Ovary (tissue), 9 donors: ENCODE data around the gene GRK2. TPM values are rescaled to one million over a fixed set of nuclear protein-coding genes. Genes with fewer than 3 reads are reported as not detected.
"Not testable (repeated sequence)": the region's sequence is repeated elsewhere in the genome, so short reads cannot be mapped to it uniquely, and the experiment has no call there.

Experiments used
- DNase-seq, 5 donors: peaks; one replicate each; pipeline ENCODE4 v3.0.0-alpha.2; 2019 to 2020
- H3K27ac ChIP-seq, 2 donors: fragments of 200-600 bp; one replicate each; pipeline versions ENCODE4 v1.5.1 to v1.8.0; 2019 to 2022
- H3K27me3 ChIP-seq: fragments of 200-600 bp; one replicate; pipeline ENCODE4 v1.8.0; 2022
- H3K36me3 ChIP-seq: fragments of 200-600 bp; sonication (generic); one replicate; pipeline ENCODE4 v1.5.1; 2019
- H3K4me1 ChIP-seq: one replicate; pipeline ENCODE4 v1.8.1; 2013; ENCODE audit warnings: mild to moderate bottlenecking, moderate library complexity; ENCODE audit not compliant: insufficient read depth
- H3K4me3 ChIP-seq: fragments of 200-600 bp; sonication (generic); one replicate; pipeline ENCODE4 v1.5.1; 2017
- H3K9me3 ChIP-seq, 2 donors: fragments of 200-600 bp in 1 of 2; sonication (generic) in 1 of 2; one replicate each; pipeline versions ENCODE4 v1.5.1 to v1.8.1; 2013 to 2019; ENCODE audit warnings: mild to moderate bottlenecking in 1 of 2, moderate library complexity in 1 of 2
- EP300 ChIP-seq: sonication (generic); formaldehyde crosslinking; IDR thresholded peaks from one replicate; pipeline ENCODE4 v1.6.1; 2017; ENCODE audit warnings: antibody characterized with exemption
- POLR2A ChIP-seq: fragments of 450-650 bp; IDR thresholded peaks from one replicate; pipeline ENCODE4 v1.6.1; 2017; ENCODE audit warnings: antibody characterized with exemption, mild to moderate bottlenecking, moderate library complexity
- WGBS, 3 donors: extraction: QIAGEN DNeasy Blood & Tissue Kit in 1 of 3; methylation state at CpG; one replicate each; pipeline versions ENCODE4 v1.1.5 to v1.1.7; 2013 to 2017; 5-methylcytosine and 5-hydroxymethylcytosine counted together
- intact Hi-C, 4 donors: fragments of 100-400 bp; cut with DNase I; formaldehyde crosslinking; loops; one replicate each; pipeline versions ENCODE4 v1.11.0 to v1.15.1; 2022 to 2023
- polyA plus RNA-seq, 2 donors: library from polyadenylated mRNA; stranded (reverse); fragments of 200-250 nt in 1 of 2; fragments of 350-450 nt in 1 of 2; fragmentation: Illumina TruSeq in 1 of 2; extraction: RNeasy Lipid Tissue Mini Kit (QIAGEN cat#74804) in 1 of 2; gene quantifications; one replicate each; pipeline ENCODE4 v1.2.3, GENCODE V29; 2013 to 2014
- total RNA-seq, 7 donors: library from RNA; depleted of rRNA in 2 of 7; stranded (reverse); fragments of >200 nt in 2 of 7; fragmentation: NEBNext Ultra II Directional in 3 of 7; extraction: Animal tissue kit (Norgen Biotek cat#: 25700) in 3 of 7; gene quantifications; one replicate each; pipeline versions ENCODE4 v1.1.0 to v1.2.4, GENCODE V29; 2016 to 2023
- TF ChIP-seq, protein P1 (sequence below), 3 donors: fragments of 450-650 bp in 2 of 3; fragments of 200-600 bp in 1 of 3; IDR thresholded peaks; one replicate each; pipeline versions ENCODE4 v1.5.1 to v1.8.0; 2016 to 2022; ENCODE audit warnings: antibody characterized with exemption in 3 of 3, mild to moderate bottlenecking in 1 of 3
- donor health status: DM: no; HTN: no; CAD: no; lungs with moderate emphysema.
- donor health status: DM: no; HTN: no; CAD: no.
- donor health status: Bipolar disorder and iron deficiency.
- donor health status: DM: yes; HTN: yes; CAD: no.
- donor health status: DM: no; HTN: no; CAD: no.
- donor health status: DM: yes; HTN: yes; CAD: no.

Gene GRK2
- total and polyA plus RNA-seq, 9 donors: 21.5 to 58.1 (median 40.5) TPM

DNA sequence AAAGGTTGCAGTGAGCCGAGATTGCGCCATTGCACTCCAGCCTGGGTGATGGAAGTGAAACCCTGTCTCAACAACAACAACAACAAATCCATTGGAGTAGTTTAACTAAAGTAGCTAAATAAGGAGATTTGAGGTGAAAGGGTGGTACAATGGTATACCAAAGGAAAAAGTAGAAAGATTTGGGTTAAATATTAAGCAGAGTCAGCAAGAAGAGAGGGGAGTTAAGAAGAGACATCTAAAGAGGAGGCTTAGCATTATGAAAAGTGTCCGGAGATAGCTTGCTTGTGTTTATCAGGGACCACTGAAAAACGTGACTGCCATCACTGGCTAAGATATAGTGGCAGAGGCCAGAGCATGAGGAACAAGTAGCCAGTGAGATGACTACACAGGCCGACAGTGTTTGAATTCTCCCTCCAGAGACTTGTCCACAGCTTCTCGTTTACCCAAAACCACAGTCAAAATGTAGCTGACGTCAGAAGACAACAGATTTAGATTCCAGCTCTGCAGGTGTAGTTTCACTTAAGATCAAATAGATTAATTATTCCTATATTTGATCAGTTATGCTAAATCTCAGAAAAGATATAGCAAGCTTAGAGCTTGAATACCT lies 32.6 kb upstream of the GRK2 start:
- TF ChIP-seq, protein P1, sequence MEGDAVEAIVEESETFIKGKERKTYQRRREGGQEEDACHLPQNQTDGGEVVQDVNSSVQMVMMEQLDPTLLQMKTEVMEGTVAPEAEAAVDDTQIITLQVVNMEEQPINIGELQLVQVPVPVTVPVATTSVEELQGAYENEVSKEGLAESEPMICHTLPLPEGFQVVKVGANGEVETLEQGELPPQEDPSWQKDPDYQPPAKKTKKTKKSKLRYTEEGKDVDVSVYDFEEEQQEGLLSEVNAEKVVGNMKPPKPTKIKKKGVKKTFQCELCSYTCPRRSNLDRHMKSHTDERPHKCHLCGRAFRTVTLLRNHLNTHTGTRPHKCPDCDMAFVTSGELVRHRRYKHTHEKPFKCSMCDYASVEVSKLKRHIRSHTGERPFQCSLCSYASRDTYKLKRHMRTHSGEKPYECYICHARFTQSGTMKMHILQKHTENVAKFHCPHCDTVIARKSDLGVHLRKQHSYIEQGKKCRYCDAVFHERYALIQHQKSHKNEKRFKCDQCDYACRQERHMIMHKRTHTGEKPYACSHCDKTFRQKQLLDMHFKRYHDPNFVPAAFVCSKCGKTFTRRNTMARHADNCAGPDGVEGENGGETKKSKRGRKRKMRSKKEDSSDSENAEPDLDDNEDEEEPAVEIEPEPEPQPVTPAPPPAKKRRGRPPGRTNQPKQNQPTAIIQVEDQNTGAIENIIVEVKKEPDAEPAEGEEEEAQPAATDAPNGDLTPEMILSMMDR (IDR thresholded peaks at IDR 0.05): no peak
- TF ChIP-seq POLR2A: no peak
- TF ChIP-seq EP300: no peak
- no peaks in the 10 kb centered on the region for H3K9me3 ChIP-seq
- H3K27ac ChIP-seq: no peak overlapping the region
- no peak overlapping the region for H3K4me3 ChIP-seq
- no peaks in the 10 kb centered on the region for H3K4me1 ChIP-seq
- WGBS, 3 donors: 77 to 87% (median 77%) methylated on average over 7 of the region's 7 CpGs
- DNase-seq: no peak
- intact Hi-C loops: no loop called here
- no peaks in the 10 kb centered on the region for H3K27me3 ChIP-seq
- H3K36me3 ChIP-seq: no peaks in the 10 kb centered on the region

GRCh38 chr11:67234571-67234970 lies 31.7 kb upstream of the GRK2 start:
- H3K9me3 ChIP-seq, DNase-seq, H3K4me3 ChIP-seq, H3K27me3 ChIP-seq, H3K36me3 ChIP-seq, H3K4me1 ChIP-seq, H3K27ac ChIP-seq, intact Hi-C loops: not testable (repeated sequence)
- WGBS, 3 donors: 89 to 94% (median 93%) methylated on average over 8 of the region's 8 CpGs

DNA sequence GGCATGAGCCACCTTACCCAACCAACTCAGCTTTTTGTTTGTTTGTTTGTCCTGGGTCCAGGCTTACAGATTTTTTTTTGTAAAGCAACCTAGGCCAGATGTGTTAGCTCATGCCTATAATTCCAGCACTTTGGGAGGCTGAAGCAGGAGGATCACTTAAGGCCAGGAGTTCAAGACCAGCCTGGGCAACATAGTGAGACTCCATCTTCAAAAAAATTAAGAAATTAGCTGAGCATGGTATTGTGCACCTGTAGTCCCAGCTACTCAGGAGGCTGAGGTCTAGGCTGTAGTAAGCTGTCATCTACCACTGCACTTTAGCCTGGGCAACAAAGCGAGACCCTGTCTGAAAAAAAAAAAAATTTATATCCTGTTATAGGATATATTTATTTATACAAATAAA lies 28.7 kb upstream of the GRK2 start:
- Histone ChIP-seq H3K36me3 (no peaks in the 10 kb centered on the region), H3K4me1 (peaks cover 10% of the 10 kb centered on the region), H3K27ac (no peak overlapping the region), H3K27me3 (no peaks in the 10 kb centered on the region), H3K9me3 (no peaks in the 10 kb centered on the region), H3K4me3 (no peak overlapping the region)
- DNase-seq: no peak
- intact Hi-C loops: no loop called here
- 91 to 100% (median 98%) methylated on average over 1 of the region's 1 CpG for whole genome bisulfite sequencing, 3 donors
- TF ChIP-seq EP300 (no peak), POLR2A (no peak)
- TF ChIP-seq, protein P1 (IDR thresholded peaks at IDR 0.05): no peak

- Histone ChIP-seq H3K9me3 (no peaks in the 10 kb centered on the region), H3K4me1 (peaks cover 10% of the 10 kb centered on the region), H3K4me3 (no peak overlapping the region), H3K36me3 (no peaks in the 10 kb centered on the region), H3K27ac (peak overlapping the region in 1 of 2 donors; percentile 78), H3K27me3 (no peaks in the 10 kb centered on the region)
- TF ChIP-seq POLR2A: no peak
- TF ChIP-seq EP300: no peak
- TF ChIP-seq, protein P1 (IDR thresholded peaks at IDR 0.05): no peak
- intact Hi-C loops: no loop called here
- DNase-seq: no peak
- WGBS, 3 donors: 7 to 10% (median 9%) methylated on average over 10 of the region's 10 CpGs
Measured at GRCh38 chr11:67238894-67239782, 27.1 kb upstream of the GRK2 start.
